Measurements from ENCODE around the gene SDHAF4. TPM values are rescaled to one million over a fixed set of nuclear protein-coding genes. Genes with fewer than 3 reads are reported as not detected.

The SDHAF4 gene
- total and polyA plus RNA-seq, 2 donors from 2014 or later, result 14.5 to 25.6 TPM

- TF ChIP-seq CTCF (IDR thresholded peaks at IDR 0.05; ENCODE audit: borderline replicate concordance, extremely low read depth, insufficient read depth), result no peak
- no peak for DNase-seq
- no peaks in the 10 kb centered on the region for H3K9me3 ChIP-seq (ENCODE audit: control insufficient read depth in 2 of 3, insufficient read depth in 1 of 3, low read length in 3 of 3)
- no peaks in the 10 kb centered on the region for H3K4me1 ChIP-seq (ENCODE audit: control insufficient read depth in 2 of 3, insufficient read depth in 2 of 3, low read depth in 1 of 3, low read length in 3 of 3)
- no peaks in the 10 kb centered on the region for H3K36me3 ChIP-seq (ENCODE audit: control insufficient read depth in 2 of 3, insufficient read depth in 3 of 3, low read length in 3 of 3)
- H3K27me3 ChIP-seq (ENCODE audit: control insufficient read depth, insufficient read depth, low read length), result no peaks in the 10 kb centered on the region
- H3K9ac ChIP-seq (ENCODE audit: low read length in 3 of 3), result no peak overlapping the region
- FAIRE-seq, result no peak
- H3K27ac ChIP-seq (ENCODE audit: low read depth in 2 of 2, low read length in 2 of 2), result no peak overlapping the region
- H3K4me3 ChIP-seq (ENCODE audit: low read length in 3 of 3), result no peak overlapping the region
- intact Hi-C loops (cut with DNase I), result no loop called here
Measured at GRCh38 chr6:70574643-70575042, 7.9 kb downstream of the SDHAF4 start.

- Histone ChIP-seq H3K4me1 (ENCODE audit: control insufficient read depth in 2 of 3, insufficient read depth in 2 of 3, low read depth in 1 of 3, low read length in 3 of 3) (no peaks in the 10 kb centered on the region), H3K9ac (ENCODE audit: low read length in 3 of 3) (no peak overlapping the region), H3K4me3 (ENCODE audit: low read length in 3 of 3) (no peak overlapping the region), H3K27ac (ENCODE audit: low read depth in 2 of 2, low read length in 2 of 2) (no peak overlapping the region), H3K9me3 (ENCODE audit: control insufficient read depth in 2 of 3, insufficient read depth in 1 of 3, low read length in 3 of 3) (no peaks in the 10 kb centered on the region), H3K36me3 (ENCODE audit: control insufficient read depth in 2 of 3, insufficient read depth in 3 of 3, low read length in 3 of 3) (peaks cover 0 to 4% (median 0%) of the 10 kb centered on the region in 3 donors), H3K27me3 (ENCODE audit: control insufficient read depth, insufficient read depth, low read length) (no peaks in the 10 kb centered on the region)
- intact Hi-C loops (cut with DNase I), result no loop called here
- no peak for FAIRE-seq
- no peak for TF ChIP-seq CTCF (IDR thresholded peaks at IDR 0.05; ENCODE audit: borderline replicate concordance, extremely low read depth, insufficient read depth)
- no peak for DNase-seq
Measured at GRCh38 chr6:70575899-70576495, 9.3 kb downstream of the SDHAF4 start.

- no peak for FAIRE-seq
- H3K4me3 ChIP-seq (ENCODE audit: low read length in 3 of 3), result no peak overlapping the region
Measured at GRCh38 chr6:70586114-70586513, 19.4 kb downstream of the SDHAF4 start.

More at GRCh38 chr6:70586114-70586513, 19.4 kb downstream of the SDHAF4 start:
- DNase-seq, result no peak
- no peaks in the 10 kb centered on the region for H3K9me3 ChIP-seq (ENCODE audit: control insufficient read depth in 2 of 3, insufficient read depth in 1 of 3, low read length in 3 of 3)
- H3K36me3 ChIP-seq (ENCODE audit: control insufficient read depth in 2 of 3, insufficient read depth in 3 of 3, low read length in 3 of 3), result peaks cover 0 to 19% (median 11%) of the 10 kb centered on the region in 3 donors
- TF ChIP-seq CTCF (IDR thresholded peaks at IDR 0.05; ENCODE audit: borderline replicate concordance, extremely low read depth, insufficient read depth), result no peak
- no peak overlapping the region for H3K27ac ChIP-seq (ENCODE audit: low read depth in 2 of 2, low read length in 2 of 2)
- intact Hi-C loops (cut with DNase I), result no loop called here
- H3K4me1 ChIP-seq (ENCODE audit: control insufficient read depth in 2 of 3, insufficient read depth in 2 of 3, low read depth in 1 of 3, low read length in 3 of 3), result no peaks in the 10 kb centered on the region
- no peak overlapping the region for H3K9ac ChIP-seq (ENCODE audit: low read length in 3 of 3)
- H3K27me3 ChIP-seq (ENCODE audit: control insufficient read depth, insufficient read depth, low read length), result no peaks in the 10 kb centered on the region
